NCI-H510A treated with DMSO at 0.1 percent for 48 hours (cell line): ENCODE measurements around the gene PHF23.

Source experiments
- DNase-seq: peaks from one replicate; lab custom pipeline; 2025; lab: John Stamatoyannopoulos, UW

PHF23 gene

GRCh38 chr17:7239091-7240027, at the start of gene PHF23:
Gene PHF23, minus strand, starts transcription at chr17:7239457. Its CDS starts 178 bp downstream, at chr17:7239279.
- peak; percentile 99 for DNase-seq

DNA sequence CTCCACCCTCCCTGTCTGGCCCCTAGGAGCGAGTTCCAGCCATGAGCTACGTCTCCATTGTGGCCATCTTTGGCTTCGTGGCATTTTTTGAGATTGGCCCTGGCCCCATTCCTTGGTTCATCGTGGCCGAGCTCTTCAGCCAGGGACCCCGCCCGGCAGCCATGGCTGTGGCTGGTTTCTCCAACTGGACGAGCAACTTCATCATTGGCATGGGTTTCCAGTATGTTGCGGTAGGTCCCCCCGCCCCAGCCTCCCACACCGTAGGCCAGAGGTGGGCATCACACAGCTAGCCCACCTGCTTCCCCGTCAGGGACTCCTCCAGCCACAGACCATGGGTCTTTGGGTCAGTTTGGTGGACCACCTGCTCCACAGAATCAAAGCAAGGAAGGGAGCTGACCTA, 46.4 kb upstream of the PHF23 start:
- DNase-seq = no peak

- no peak for DNase-seq
Measured at GRCh38 chr17:7284911-7285310, 45.7 kb upstream of the PHF23 start.

DNA sequence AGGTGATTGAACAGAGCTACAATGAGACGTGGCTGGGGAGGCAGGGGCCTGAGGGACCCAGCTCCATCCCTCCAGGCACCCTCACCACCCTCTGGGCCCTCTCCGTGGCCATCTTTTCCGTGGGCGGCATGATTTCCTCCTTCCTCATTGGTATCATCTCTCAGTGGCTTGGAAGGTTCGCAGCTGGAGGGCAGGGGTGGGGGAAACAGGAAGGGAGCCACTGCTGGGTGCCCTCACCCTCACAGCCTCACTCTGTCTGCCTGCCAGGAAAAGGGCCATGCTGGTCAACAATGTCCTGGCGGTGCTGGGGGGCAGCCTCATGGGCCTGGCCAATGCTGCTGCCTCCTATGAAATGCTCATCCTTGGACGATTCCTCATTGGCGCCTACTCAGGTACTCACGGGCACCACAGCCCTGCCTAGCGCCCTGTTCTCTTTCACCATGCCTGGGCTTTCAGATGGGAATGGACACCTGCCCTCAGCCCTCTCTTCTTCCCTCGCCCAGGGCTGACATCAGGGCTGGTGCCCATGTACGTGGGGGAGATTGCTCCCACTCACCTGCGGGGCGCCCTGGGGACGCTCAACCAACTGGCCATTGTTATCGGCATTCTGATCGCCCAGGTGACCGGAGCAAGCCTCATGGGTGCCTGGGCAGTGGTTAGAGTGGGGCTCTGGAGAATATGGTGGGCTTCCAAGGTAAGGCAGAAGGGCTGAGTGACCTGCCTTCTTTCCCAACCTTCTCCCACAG, 44.4 kb upstream of the PHF23 start:
- DNase-seq = no peak

DNA sequence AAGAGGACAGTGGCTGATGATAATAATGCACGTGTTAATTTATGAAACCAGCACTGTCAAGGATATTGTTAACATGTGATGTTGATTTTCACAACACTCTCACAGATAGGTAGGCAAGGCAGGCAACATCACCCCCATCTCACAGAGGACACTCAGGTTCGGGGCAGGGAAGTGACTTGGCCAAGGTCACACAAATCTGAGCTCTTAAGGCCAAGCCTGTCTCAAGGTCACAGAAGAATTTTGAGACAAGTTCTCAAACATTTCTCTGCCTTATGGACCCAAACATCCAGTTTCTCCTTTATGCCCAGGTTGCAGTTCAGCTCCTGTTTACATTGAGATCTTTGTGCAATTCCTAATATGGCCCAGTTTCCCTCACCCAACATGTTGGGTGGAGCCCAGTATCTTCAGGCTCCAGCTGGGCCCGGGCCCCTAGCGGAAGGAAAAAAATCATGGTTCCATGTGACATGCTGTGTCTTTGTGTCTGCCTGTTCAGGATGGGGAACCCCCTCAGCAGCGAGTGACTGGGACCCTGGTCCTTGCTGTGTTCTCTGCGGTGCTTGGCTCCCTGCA, 43.6 kb upstream of the PHF23 start:
- no peak for DNase-seq

- no peak for DNase-seq
Measured at GRCh38 chr17:7281953-7282751, 42.9 kb upstream of the PHF23 start.

GRCh38 chr17:7281074-7281952, 42.1 kb upstream of the PHF23 start, which contains the start of gene SLC2A4:
Gene SLC2A4, plus strand, starts transcription at chr17:7281718. Its CDS starts 217 bp downstream, at chr17:7281935.
- peak; percentile 76 for DNase-seq

GRCh38 chr17:7280519-7281073, 41.3 kb upstream of the PHF23 start:
- peak; percentile 89 for DNase-seq

DNA sequence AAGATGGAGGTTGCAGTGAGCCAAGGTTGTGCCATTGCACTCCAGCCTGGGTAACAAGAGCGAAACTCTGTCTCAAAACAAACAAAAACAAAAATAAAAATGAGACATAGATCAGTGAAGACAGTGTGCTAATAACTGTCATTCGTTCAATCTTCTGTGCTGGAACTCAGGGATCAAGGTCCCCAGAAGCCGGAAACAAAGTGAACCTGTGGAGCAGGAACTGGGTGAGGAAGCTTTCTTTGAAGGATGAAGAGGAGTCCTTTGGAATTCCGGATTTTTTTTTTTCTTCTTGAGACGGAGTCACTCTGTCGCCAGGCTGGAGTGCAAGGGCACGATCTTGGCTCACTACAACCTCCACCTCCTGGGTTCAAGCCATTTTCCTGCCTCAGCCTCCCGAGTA, 40.2 kb upstream of the PHF23 start:
- DNase-seq = no peak

DNA sequence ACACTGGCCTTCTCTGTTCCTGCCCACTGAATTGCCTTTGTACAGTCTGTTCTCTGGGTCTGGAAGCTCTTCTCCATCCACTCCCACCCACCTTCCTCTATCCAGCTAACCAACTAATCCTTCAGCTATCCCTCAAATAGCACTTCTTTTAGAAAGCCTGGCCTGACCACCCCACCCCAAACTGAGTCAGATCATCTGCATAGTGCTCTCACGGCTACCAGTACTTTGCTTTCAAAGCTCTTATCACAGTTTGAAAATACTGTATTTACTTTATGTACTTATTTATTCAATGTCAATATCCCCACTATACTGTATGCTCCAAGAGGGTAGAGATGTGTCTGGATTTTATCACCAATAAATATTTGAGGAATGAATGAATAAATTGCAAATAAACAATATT, 27.5 kb upstream of the PHF23 start:
- DNase-seq = no peak

DNA sequence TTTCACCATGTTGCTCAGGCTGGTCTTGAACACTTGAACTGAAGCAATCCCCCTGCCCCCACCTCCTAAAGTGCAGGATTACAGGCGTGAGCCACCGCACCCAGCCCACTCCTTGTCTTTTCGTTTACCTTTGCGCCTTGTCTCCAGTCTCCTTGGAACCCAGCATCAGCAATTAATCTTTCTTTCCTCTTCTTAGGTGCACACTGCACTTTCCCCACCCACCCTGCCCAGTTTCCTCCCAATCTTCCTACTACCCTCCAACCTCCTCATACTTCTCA, 24.5 kb upstream of the PHF23 start:
- no peak for DNase-seq

DNA sequence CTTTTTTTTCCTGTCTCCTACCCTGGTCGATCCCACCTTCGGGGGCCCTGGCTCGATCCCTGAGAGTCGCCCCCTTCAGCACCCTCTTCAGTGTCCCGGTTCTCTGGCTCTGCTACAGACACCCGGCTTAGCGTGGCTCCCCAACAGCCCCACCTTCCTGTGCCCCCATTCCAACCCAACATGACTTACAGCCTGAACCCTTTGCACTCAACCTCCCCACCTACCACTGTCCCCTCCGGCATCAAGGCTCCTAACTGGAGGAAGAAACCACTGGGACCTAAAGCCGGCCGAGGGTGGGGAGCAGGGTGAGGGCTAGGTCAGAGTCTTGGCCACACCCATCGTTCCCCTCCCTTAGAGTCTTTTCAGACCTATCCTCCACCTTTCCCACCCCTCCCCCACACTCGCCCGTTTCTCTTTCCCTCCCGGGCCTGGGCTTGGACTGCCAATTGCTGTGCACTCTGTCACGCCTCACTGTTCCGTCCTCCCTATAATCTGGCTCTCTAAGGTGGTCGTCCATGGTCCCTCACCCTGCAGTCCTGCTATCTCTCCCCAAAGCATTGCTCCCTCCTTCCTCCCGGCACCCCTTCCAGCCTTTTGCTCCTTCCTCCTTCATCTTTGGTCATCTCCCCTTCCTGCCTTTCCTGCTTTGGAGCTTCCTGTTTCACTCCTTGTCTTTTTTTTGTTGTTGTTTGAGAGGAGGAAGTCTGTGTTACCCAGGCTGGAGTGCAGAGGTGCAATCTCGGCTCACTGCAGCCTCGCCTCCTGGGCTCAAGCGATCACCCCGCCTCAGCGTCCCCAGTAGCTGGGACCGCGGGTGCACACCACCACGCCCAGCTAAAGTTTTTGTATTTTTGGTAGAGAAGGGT, 23.9 kb upstream of the PHF23 start:
- DNase-seq = peak; percentile 72

DNA sequence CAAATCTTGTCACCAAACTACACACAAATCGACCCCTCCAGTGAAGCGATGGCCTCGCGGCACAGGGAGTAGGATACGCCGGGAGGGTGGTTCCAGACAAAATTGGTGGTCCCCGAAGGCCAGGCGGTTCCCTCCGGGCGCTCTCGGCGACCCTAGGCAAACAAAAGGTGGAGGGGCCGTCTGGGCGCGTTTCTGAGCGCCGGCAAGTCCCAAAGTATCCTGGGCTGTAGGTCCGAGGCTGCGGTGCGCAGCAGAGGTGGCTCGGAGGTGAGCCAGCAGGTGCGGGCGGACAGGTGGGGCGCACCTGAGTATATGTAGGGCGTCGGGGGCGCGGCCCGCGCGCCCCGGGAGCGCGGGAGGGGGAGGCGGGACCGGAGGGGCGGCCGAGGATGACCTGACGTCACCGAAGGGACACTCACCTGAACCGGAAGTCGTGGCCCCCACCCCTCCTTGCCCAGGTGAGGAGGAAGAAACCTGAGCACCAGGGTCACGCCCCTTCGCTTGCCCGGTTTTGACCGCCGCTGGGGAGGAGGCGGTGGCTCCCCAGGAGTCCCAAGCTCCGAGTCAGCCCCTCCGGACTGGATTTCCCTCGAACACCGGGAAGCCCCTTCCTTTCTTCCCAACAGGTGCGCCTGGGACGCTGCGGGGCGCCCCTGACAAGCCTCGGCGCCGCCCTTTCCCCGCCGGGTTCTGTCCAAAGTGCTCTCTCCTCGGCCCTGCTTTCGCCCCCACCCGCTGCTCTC, 23.1 kb upstream of the PHF23 start, which contains the start of gene CLDN7:
Gene CLDN7 (minus strand): TSS at position 287 of the 743 bp plus-strand sequence. CDS start 435 bp downstream, outside the sequence.
- peak; percentile 88 for DNase-seq

DNA sequence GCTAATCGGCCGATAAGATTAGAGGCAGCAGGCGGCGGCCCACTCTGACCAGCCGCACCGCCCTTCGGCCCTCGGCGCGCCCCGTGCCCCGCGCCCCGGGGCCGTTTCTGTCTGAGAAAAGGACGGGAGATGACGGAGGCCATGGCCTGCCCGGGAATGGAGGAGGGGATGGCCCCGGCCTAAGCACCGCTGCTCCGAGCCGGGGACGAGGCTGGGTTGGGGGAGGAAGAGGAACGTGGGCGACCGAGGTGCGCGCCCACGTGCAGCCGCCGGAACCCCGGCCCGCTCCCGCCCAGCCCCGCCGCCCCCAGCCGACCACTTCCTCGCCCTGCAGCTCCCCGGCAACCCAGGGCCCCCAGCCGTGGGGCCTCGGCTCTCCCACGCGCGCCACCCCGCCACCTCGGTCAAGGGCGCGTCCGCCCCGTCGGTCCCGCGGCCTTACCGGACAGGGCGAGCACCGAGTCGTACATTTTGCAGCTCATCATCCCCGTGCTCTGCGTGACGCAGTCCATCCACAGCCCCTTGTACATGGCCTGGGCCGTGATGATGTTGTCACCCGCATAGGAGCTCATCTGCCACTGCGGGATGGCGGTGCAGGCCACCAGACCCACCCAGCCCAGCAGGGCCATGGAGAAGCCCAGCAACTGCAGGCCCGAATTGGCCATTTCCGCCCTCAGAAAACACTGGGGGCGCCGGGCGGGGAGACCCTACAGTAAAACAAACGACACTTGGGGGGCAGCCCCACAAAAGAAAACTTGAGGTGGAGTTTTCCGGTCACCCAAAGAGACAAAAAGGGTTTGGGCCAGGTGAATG, 22.3 kb upstream of the PHF23 start:
- no peak for DNase-seq

- DNase-seq = peak; percentile 55
Measured at GRCh38 chr17:7260651-7261378, 21.6 kb upstream of the PHF23 start.

DNA sequence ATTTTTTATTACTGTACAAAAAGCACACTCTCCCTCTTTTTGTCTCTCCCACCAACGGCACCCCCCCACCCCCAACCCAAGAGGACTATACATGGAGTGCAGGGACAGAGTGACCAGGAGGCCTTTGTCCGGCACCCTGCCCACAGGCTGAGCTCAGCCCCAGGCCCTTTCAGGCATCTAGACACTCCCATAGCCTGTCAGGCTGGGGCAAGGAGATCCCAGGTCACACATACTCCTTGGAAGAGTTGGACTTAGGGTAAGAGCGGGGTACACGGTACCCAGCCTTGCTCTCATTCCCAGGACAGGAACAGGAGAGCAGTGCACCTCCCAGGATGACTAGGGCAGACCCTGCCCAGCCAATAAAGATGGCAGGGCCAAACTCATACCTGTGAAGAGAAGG, 20.9 kb upstream of the PHF23 start:
- no peak for DNase-seq

DNA sequence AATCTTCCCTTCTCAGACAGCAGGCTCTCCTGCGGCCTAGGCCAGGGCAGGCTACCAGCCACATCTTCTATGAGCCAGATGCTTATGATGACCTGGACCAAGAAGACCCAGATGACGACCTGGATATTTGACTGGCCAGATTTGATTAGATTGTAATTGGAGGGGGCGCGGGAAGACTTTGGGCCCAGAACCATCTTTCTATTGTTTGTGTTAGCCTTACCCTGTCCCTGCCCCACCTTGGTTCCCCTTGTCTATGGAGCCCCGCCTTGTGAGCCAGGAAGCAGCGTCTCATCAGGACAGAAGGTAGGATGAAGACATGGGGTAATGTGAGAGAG, 20.3 kb upstream of the PHF23 start:
- DNase-seq = no peak
